Measurements from ENCODE around the gene ASPHD2.

Gene ASPHD2

DNA sequence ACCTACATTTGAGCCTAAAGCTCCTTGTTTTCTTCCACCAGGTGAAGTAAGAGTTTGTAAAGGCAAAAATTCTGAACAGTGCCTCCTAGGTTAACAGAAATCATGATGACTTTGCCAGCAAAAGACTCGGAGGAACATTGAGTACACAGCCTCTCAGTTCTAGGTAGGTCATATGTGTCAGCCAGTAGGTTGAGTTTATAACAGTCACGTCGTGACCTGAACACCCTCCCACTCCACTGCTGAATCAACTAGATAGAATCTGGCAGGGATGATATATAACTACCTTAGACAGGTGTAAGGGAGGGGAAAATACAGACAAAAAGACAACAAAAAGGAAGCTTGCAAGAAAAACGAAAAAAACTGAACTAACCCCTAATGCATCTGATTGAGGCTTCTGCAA, 12.8 kb upstream of the ASPHD2 start:
- Histone ChIP-seq H3K27me3 (ENCODE audit: control insufficient read depth, low read length) (peaks cover 36% of the 10 kb centered on the region), H3F3A (ENCODE audit: control insufficient read depth, insufficient read depth) (no peaks in the 10 kb centered on the region), H4K20me1 (ENCODE audit: control insufficient read depth, insufficient read depth, low read depth, low read length) (no peaks in the 10 kb centered on the region), H3K79me2 (ENCODE audit: control insufficient read depth, low read length) (no peaks in the 10 kb centered on the region), H3K27ac (ENCODE audit: low read depth, low read length) (no peak overlapping the region), H3K9me2 (replicated peaks; ENCODE audit: control insufficient read depth, low read length) (no peaks in the 10 kb centered on the region), H3K4me1 (ENCODE audit: control insufficient read depth, low read length) (no peaks in the 10 kb centered on the region), H3K9me3 (ENCODE audit: control insufficient read depth, insufficient read depth, low read length) (no peaks in the 10 kb centered on the region), H3K4me2 (ENCODE audit: low read length) (no peak overlapping the region), H3K36me3 (ENCODE audit: control insufficient read depth, low read length) (no peaks in the 10 kb centered on the region), H3K4me3 (ENCODE audit: low read length) (no peak overlapping the region)
- TF ChIP-seq, protein P1, sequence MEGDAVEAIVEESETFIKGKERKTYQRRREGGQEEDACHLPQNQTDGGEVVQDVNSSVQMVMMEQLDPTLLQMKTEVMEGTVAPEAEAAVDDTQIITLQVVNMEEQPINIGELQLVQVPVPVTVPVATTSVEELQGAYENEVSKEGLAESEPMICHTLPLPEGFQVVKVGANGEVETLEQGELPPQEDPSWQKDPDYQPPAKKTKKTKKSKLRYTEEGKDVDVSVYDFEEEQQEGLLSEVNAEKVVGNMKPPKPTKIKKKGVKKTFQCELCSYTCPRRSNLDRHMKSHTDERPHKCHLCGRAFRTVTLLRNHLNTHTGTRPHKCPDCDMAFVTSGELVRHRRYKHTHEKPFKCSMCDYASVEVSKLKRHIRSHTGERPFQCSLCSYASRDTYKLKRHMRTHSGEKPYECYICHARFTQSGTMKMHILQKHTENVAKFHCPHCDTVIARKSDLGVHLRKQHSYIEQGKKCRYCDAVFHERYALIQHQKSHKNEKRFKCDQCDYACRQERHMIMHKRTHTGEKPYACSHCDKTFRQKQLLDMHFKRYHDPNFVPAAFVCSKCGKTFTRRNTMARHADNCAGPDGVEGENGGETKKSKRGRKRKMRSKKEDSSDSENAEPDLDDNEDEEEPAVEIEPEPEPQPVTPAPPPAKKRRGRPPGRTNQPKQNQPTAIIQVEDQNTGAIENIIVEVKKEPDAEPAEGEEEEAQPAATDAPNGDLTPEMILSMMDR (IDR thresholded peaks at IDR 0.05; ENCODE audit: low read depth, low read length, poor library complexity, severe bottlenecking), result no peak
- no peak for TF ChIP-seq EZH2phosphoT487 (IDR thresholded peaks at IDR 0.05; ENCODE audit: borderline replicate concordance, low read length)

DNA sequence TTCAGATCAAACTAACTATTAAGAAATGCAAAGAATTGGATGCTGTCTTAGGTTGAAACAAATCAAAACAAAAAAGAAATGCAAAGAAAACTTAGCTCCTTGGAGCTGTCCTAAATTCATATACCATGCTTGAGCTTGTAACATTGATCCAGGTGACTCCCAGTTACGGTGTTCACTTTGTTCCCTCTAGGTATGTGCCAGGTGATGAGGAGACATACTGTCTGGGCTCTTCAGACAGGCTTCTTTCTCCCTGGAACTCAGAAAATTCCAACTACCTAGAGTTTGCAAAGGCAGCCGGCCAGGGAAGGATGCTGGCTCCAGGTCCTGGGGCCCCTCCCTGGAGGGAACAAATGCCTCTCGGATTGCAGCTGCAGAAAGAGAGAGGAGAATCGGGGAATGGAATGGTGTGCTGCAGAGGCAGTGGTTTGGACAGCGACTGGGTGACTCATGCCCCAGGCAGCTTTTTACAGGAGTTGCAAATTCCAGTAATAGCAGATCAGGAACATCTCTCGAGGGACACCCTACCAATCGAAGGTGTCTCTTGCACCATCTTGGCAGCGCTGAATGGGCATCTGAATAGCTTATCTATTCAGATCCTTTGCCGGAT, 12.3 kb upstream of the ASPHD2 start:
- H3K79me2 ChIP-seq (ENCODE audit: control insufficient read depth, low read length), result no peaks in the 10 kb centered on the region
- H3F3A ChIP-seq (ENCODE audit: control insufficient read depth, insufficient read depth), result no peaks in the 10 kb centered on the region
- H3K4me1 ChIP-seq (ENCODE audit: control insufficient read depth, low read length), result no peaks in the 10 kb centered on the region
- H3K27ac ChIP-seq (ENCODE audit: low read depth, low read length), result no peak overlapping the region
- peaks cover 35% of the 10 kb centered on the region for H3K27me3 ChIP-seq (ENCODE audit: control insufficient read depth, low read length)
- no peak overlapping the region for H3K4me2 ChIP-seq (ENCODE audit: low read length)
- no peaks in the 10 kb centered on the region for H4K20me1 ChIP-seq (ENCODE audit: control insufficient read depth, insufficient read depth, low read depth, low read length)
- H3K9me2 ChIP-seq (replicated peaks; ENCODE audit: control insufficient read depth, low read length), result no peaks in the 10 kb centered on the region
- no peaks in the 10 kb centered on the region for H3K9me3 ChIP-seq (ENCODE audit: control insufficient read depth, insufficient read depth, low read length)
- TF ChIP-seq EZH2phosphoT487 (IDR thresholded peaks at IDR 0.05; ENCODE audit: borderline replicate concordance, low read length), result no peak
- H3K4me3 ChIP-seq (ENCODE audit: low read length), result no peak overlapping the region
- no peaks in the 10 kb centered on the region for H3K36me3 ChIP-seq (ENCODE audit: control insufficient read depth, low read length)

- H3K27ac ChIP-seq (ENCODE audit: low read depth, low read length), result no peak overlapping the region
- H3K4me1 ChIP-seq (ENCODE audit: control insufficient read depth, low read length), result no peaks in the 10 kb centered on the region
- H3K9me2 ChIP-seq (replicated peaks; ENCODE audit: control insufficient read depth, low read length), result no peaks in the 10 kb centered on the region
- H3K27me3 ChIP-seq (ENCODE audit: control insufficient read depth, low read length), result peaks cover 30% of the 10 kb centered on the region
- H3F3A ChIP-seq (ENCODE audit: control insufficient read depth, insufficient read depth), result no peaks in the 10 kb centered on the region
- H3K9me3 ChIP-seq (ENCODE audit: control insufficient read depth, insufficient read depth, low read length), result peaks cover under 1% of the 10 kb centered on the region; the same call in 1 of the 2 replicates
- no peaks in the 10 kb centered on the region for H4K20me1 ChIP-seq (ENCODE audit: control insufficient read depth, insufficient read depth, low read depth, low read length)
- H3K79me2 ChIP-seq (ENCODE audit: control insufficient read depth, low read length), result no peaks in the 10 kb centered on the region
- TF ChIP-seq, protein P1 (IDR thresholded peaks at IDR 0.05; ENCODE audit: low read depth, low read length, poor library complexity, severe bottlenecking), result no peak
- no peak overlapping the region for H3K4me2 ChIP-seq (ENCODE audit: low read length)
- H3K4me3 ChIP-seq (ENCODE audit: low read length), result no peak overlapping the region
- H3K36me3 ChIP-seq (ENCODE audit: control insufficient read depth, low read length), result no peaks in the 10 kb centered on the region
Observed at GRCh38 chr22:26417406-26417805, 11.7 kb upstream of the ASPHD2 start.

DNA sequence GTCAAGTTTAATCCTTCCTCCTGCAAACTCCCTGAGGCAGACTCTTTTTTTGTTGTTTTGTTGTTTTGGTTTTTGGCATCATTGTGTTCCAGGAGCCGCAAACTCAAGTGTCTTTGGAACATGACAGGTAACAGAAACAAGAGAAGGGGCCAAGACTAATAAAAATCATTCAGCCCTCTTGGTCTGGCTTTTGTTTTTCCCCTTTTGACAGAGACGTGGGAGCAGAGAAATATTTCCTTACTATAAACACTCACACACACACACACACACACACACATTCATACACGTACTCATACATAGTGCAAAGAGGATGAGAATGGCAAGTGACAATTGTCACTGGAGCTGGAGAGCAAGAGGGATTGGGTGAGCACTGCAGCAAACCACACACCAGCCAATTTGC, 10.4 kb upstream of the ASPHD2 start:
- Histone ChIP-seq H3K9me3 (ENCODE audit: control insufficient read depth, insufficient read depth, low read length) (peaks cover 12% of the 10 kb centered on the region), H3K79me2 (ENCODE audit: control insufficient read depth, low read length) (no peaks in the 10 kb centered on the region), H3K4me1 (ENCODE audit: control insufficient read depth, low read length) (no peaks in the 10 kb centered on the region), H3K4me3 (ENCODE audit: low read length) (no peak overlapping the region), H3K4me2 (ENCODE audit: low read length) (no peak overlapping the region), H4K20me1 (ENCODE audit: control insufficient read depth, insufficient read depth, low read depth, low read length) (no peaks in the 10 kb centered on the region), H3K9me2 (replicated peaks; ENCODE audit: control insufficient read depth, low read length) (no peaks in the 10 kb centered on the region), H3F3A (ENCODE audit: control insufficient read depth, insufficient read depth) (no peaks in the 10 kb centered on the region), H3K27me3 (ENCODE audit: control insufficient read depth, low read length) (peaks cover 27% of the 10 kb centered on the region), H3K36me3 (ENCODE audit: control insufficient read depth, low read length) (no peaks in the 10 kb centered on the region), H3K27ac (ENCODE audit: low read depth, low read length) (no peak overlapping the region)
- TF ChIP-seq EZH2phosphoT487 (IDR thresholded peaks at IDR 0.05; ENCODE audit: borderline replicate concordance, low read length), result no peak
- TF ChIP-seq, protein P1 (IDR thresholded peaks at IDR 0.05; ENCODE audit: low read depth, low read length, poor library complexity, severe bottlenecking), result no peak

Measured in DOHH2 (cell line).